Right forelimb (tissue), 1 donor: Measurements from ENCODE around the gene KANK2.
"Not testable (repeated sequence)": the region's sequence is repeated elsewhere in the genome, so short reads cannot be mapped to it uniquely, and the experiment has no call there.

ENCODE experiments used
- DNase-seq: peaks from one replicate; pipeline ENCODE4 v3.0.0-alpha.2; 2018

The KANK2 gene

GRCh38 chr19:11169896-11170678 lies 27.3 kb downstream of the KANK2 start:
- DNase-seq: no peak

DNA sequence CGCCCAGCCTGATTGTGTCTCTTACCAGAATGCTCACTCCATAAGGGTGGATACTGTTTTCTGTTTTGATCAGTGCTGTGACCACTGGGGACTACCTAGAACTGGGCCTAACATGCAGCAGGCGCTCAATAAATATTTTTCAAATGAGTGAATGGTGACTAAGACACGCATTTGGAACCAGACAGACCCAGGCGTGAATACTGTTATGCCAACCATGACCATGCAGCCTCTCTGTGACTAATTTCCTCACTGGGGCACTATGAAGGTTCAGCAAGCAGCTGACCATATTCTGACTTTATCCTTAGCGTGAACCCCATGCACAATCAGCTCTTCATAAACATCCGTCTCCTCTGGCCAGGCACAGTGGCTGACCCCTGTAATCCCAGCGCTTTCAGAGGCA lies 28.8 kb downstream of the KANK2 start:
- DNase-seq: no peak

DNA sequence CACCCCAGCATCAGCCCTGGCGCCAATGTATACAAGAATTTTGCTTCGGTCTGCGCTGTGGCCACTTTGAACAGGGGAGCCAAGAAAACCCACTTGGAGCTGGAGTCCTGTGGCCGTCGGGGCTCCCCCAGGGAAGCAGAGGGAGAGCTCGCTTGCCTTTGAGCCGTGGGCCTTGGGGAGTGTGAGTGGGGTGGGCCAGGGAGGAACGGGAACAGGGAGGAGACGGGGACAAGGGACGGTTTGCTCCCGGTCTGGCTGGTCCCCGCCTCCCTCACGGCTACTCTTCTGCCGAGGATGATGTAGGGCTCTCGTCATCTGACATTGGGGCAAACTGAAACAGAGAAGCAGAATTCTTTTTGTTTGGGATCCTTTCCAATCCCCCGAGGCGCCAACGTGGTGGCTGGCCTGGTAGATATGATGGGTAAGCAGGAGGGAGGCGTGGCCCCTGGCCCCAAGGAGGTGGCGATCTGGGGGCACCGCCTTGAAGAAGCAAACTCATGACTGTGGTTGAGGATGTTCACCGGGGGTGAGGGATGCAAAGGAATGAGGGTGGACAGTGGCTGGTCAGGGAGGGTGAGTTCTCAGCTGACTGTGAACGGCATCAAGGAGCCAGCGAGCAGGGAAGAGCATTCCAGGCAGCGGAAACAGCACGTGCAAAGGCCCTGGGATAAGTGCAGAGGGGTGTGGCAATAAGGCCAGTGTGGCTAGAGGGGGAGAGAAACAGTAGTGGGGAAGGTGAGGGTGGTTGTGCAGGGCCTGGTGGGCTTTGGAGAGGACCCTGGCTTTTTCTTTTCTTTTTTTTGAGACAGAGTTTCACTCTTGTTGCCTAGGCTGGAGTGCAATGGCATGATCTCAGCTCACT lies 30.8 kb downstream of the KANK2 start:
- DNase-seq: no peak

- no peak for DNase-seq
These were observed 31.8 kb downstream of the KANK2 start for GRCh38 chr19:11165486-11166030.

DNA sequence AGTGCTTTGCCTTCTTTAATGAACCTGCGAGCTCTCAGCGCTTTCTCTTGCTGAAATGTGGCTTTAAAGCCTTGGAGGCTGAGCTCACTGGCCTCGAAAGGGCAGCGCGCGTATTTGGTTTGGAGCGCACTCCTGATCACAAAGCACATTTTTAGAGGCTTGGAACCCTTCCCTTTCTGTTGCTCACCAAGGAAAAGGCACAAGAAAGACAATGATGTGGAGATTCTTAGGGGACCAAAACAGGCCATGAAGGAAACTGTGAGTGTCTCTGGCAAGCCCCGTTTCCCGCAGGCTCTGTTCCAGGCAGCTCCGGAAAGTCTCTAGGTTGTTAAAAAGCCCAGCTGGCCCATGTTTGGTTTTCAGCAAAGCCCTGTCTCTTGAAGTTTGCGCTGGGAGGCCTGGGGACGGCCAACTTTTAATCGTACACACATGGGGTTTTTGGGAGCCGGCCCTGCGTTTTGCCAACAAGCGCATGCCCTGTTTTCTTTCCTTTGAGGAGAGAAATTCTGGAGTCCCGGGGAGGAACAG lies 32.4 kb downstream of the KANK2 start:
- peak; percentile 92 for DNase-seq

DNA sequence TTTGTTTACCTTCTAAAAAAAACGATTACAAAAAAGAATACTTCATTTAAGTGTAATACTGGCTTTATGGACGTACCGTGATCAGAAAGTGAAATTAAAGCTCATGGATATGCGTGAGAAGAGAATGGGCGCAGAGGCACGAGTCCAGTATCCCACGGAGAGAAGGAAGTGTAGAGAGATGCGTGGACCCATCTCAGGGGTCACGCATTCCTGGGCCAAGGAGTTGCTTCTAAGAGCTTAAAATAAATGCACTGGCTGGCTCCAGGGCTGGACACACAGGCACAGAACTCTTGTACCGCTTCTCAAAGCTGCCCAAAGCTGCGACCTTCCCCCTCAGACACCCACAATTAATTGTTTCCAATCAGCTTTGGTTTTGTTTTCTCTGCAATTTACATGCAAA lies 33.0 kb downstream of the KANK2 start:
- no peak for DNase-seq

DNA sequence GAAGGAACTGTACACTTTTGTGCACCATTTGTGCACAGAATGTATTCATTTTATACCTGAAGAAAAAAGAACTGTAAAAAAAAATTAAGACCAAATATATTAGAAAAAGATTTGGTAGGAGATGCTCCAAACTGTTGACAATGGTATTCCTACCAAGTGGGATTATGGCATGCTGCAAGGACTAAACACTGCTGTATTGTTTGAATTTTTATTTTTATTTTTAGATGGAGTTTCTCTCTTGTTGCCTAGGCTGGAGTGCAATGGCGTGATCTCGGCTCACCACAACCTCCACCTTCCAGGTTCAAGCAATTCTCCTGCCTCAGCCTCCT lies 36.9 kb downstream of the KANK2 start:
- DNase-seq: not testable (repeated sequence)

DNA sequence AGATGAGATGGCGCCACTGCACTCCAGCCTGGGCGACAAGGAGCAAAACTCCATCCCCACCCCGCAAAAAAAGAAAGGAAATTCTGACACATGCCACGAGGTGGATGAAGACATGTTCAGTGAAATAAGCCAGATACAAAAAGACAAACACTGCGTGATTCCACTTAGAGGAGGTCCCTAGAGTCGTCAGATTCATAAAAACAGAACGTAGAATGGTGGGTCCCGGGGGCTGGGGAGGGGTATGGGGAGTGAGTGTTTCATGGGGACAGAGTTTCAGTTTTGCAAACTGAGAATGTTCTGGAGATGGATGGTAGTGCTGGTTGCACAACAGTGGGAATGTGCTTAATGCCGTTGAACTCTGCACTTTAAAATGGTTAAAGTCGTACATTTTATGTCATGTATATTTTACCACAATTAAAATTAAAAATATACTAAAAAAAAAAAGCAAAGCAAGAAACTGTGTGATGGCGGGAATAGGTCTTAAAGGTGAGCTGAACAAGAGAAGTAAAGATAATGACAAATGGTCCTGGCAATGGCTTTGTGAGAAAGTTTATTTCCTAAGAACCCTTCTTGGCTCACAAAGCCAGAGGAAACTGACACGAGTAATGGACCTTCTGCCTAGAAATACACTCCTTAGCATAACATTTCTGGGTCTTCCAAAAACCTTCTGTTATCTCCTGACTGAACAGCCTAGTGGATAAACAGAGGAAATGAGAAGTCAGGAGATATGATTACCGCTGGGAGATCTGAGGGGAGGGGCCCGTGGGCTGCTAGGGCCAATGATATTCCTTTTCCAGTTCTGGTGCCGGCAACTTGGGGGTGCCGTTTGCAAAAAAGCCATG lies 37.5 kb downstream of the KANK2 start:
- no peak for DNase-seq

DNA sequence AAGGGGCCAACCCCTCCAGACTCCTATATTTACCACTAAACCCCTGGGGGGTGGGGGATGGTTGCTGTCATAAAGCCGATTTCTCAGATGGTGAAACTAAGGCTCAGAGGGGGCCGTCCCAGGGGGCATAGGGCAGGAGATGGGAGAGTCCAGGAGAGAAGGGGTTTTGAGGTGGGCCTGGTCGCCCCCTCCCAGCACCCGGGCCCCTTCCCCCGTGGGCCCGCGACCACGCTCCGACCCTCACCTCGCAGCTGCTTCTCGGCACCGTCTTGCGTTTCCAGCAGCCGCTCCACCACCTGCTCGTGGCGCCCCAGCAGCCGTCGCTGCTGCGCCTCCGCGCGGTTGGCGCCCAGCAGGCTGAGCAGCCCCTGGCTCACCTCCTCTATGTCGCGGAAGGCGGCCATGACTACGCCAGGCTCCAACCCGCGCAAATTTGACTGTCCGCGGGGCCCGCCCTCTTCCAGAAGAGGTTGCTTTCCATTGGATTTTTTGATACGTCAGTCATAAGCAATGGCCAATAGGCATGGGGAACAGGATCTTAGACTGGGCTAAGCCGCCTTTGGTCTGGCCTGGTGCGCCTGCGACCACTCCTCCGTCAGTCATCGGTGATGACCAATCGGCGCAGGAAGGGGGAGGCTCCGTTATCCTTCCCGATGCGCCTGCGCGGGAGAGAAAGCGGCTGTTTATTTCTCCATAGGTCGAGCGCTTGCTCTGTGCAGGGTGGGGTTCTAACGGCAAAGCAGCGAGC lies 41.8 kb downstream of the KANK2 start, which contains the start of gene SPC24:
TSS of gene SPC24 (minus strand) at position 410 of the 748 bp plus-strand sequence. CDS start at position 404, 6 bp downstream.
- peak; percentile 94 for DNase-seq

DNA sequence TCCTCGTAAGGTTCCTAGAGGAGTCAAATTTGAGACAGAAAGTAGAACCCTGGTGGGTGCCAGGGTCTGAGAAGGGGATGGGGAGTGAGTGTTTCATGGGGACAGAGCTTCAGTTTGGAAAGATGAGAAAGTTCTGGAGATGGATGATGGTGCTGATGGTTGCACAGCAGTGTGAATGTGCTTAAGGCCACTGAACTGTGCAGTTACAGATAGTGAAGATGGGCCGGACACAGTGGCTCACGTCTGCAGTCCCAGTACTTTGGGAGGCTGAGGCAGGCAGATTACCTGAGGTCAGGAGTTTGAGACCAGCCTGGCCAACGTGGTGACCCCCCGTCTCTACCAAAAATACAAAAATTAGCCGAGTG lies 42.7 kb downstream of the KANK2 start:
- no peak for DNase-seq

DNA sequence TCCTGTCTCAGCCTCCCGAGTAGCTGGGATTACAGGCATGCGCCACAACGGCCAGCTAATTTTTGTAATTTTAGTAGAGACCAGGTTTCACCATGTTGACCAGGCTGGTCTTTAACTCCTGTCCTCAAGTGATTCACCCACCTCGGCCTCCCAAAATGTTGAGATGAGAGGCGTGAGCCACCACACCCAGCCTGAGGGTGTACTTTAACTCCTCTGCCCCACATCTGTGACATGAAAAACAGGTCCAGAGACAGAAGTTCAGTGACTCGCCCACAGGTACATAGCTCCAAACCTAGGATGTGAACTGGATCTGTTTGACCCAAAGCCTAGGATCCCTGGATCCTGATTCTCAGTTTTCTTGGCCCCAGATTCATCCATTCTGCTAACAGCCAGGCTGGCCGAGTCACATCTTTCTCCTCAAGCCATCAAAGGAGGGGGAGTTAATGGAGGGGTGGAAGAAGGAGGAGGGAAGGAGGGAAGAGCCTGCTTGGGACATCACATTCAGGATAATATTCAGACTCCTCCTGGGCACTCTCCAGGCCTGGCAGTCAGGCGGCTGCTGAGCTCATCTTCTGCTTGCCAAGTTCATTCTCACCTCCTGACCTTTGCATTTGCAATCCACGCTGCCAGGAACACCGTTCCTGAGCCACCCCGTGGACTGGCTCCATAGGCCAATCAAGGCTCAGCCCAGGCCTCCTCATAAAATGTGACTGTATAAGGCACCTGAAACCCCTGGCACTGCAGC lies 44.9 kb downstream of the KANK2 start:
- no peak for DNase-seq

GRCh38 chr19:11151181-11151580 lies 46.2 kb downstream of the KANK2 start:
- DNase-seq: no peak

- DNase-seq: no peak
These were observed 49.3 kb downstream of the KANK2 start for GRCh38 chr19:11148001-11148400.

DNA sequence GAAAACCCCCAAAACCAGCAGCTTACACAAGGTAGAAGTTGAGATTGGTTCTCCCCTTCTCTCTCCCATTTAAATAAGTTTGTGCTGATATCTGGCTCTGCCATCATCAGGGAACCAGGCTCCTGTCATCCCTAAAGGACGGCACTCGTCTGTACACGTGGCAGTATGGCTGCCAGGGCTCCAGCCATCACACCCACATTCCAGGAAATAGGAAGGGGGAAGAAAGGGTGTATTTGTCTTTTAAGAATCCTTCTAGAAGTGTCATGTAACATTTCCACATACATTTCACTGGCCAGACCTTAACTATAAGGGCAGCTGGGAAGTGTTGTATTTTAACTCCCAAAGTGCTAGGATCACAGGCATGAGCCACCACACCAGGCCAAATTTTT lies 51.8 kb downstream of the KANK2 start:
- DNase-seq: no peak

DNA sequence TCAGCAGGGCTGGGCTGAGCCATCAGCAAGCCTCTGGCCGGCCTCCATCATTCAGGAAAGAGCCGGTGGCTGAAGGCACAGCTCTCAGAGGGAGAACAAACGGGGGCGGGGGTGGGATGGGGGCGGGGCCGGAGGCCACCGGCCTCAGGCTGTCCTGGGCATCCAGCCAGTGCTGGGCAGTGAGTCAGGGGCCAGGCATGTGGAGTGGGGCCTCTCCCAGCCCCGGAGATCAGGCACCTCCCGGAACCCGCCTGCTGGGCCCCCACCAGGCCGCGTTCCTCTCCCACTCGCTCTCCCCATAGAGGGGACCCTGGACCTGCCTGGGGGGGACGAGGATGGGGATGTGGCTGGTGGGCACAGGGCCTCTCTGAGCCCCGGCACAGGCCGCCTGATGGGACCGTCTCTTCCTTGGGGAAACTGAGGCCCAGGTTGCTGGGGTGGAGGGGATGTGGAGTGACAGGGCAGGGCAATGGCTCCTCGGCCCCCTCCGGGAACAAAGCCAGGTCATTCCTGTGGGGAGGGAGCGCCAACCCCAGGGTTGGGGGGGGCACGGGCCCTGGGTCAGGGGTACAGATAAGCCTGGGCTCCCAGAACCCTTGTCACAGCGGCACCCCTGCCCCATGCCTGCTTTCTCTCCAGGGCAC lies 54.7 kb downstream of the KANK2 start:
- peak; percentile 93 for DNase-seq

DNA sequence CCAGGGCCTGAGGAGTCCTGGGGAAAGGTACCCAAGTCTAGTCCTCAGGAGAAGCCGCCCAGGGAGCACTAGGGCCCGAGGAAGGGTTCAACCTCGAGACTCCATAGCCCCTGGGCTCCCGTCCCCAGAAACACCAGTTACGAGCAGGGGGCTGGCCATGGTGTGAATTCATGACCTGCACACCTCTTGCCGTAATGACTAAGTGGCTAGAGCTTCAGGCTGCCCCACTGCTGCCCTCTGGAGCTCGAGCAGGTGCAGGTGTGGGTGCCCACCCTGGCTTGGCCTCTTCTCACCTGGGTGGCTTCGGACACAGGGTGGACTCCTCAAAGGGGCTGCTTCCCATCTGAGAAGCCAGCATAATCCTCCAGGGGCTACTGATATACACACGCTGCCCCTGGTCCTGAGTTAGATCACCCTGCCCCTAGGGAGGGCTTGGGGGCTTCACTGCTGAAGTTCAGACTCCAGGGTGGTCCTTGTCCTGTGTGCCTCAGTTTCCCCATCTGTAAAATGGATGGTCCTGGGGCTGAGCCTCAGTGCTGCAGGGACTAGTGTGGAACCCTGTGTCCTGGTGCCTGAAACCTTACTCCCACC lies 55.3 kb downstream of the KANK2 start:
- DNase-seq: no peak

DNA sequence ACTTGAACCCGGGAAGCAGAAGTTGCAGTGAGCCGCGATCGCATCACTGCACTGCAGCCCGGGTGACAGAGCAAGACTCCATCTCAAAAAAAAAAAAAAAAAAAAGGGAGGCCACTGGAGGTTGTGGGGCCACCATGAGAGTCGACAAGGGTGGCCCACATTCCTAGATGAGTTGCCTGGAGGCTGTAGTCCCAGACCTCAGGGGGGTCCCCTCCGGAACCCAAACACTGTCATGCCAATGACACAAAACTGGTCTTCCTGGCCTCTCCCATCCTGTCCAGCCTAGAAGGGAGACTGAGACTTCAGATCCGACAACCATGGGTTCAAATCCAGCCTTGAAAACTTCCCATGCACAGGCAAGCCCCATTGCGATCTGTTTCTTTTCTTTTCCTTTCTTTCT lies 56.4 kb downstream of the KANK2 start:
- no peak for DNase-seq

GRCh38 chr19:11140023-11140538 lies 57.3 kb downstream of the KANK2 start:
- not testable (repeated sequence) for DNase-seq

DNA sequence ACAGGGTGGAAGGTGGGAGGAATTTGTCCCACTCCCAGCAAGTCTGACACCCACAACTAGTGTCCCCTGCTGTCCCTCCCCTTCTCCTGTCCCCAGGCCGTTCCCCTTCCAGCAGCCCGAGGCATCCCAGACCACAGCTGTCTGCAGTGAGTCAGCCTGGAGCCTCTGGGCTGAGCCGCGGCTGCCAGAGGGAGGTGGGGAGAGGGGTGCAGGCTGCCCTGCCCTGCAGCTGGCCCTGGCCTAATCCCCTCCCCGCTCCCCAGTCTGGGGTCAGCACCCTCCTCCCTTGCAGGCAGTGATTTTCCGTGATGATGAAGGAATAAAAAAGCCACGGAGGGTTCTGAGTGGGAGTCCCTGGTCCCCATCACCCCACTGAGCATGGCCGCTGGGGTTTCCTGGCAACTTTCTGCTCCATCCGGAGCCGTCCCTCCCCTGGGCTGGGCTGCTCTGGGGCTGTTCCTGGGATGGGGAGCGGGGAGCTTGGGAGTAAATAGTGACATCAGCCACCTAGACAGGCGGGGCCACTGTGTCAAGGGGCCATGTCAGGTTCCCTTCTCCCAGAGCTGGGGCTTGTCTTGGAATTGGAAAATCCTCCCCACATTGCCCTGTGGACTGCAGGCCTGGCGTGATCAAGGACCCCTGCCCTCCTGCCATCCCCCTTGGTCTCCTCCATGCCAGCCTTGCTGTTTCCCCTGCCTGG lies 58.6 kb downstream of the KANK2 start:
- DNase-seq: peak; percentile 86
